Endothelial cell (in vitro differentiated cells): ENCODE measurements around the gene STAT5B. TPM values are rescaled to one million over a fixed set of nuclear protein-coding genes. Genes with fewer than 3 reads are reported as not detected.

Experiments used
- DNase-seq: peaks from one replicate; pipeline ENCODE4 v3.0.0; 2021; ENCODE audit warnings: low spot score
- H3K27ac Mint-ChIP-seq: one replicate; pipeline ENCODE4 v1.8.0; 2021; ENCODE audit warnings: mixed read lengths, inconsistent platforms; ENCODE audit not compliant: unreplicated experiment
- H3K27me3 Mint-ChIP-seq: one replicate; pipeline ENCODE4 v1.8.0; 2021; ENCODE audit warnings: mild to moderate bottlenecking, moderate library complexity, mixed read lengths, inconsistent platforms; ENCODE audit not compliant: unreplicated experiment
- H3K36me3 Mint-ChIP-seq: one replicate; pipeline ENCODE4 v1.8.0; 2021; ENCODE audit warnings: mild to moderate bottlenecking, low read depth, mixed read lengths, inconsistent platforms; ENCODE audit not compliant: unreplicated experiment
- H3K4me1 Mint-ChIP-seq: one replicate; pipeline ENCODE4 v1.8.0; 2021; ENCODE audit warnings: mild to moderate bottlenecking, mixed read lengths, inconsistent platforms; ENCODE audit not compliant: unreplicated experiment
- H3K4me3 Mint-ChIP-seq: one replicate; pipeline ENCODE4 v1.8.0; 2021; ENCODE audit warnings: mild to moderate bottlenecking, mixed read lengths, inconsistent platforms; ENCODE audit not compliant: unreplicated experiment
- H3K9me3 Mint-ChIP-seq: one replicate; pipeline ENCODE4 v1.8.0; 2021; ENCODE audit warnings: mixed read lengths, inconsistent platforms; ENCODE audit not compliant: unreplicated experiment
- CTCF ChIP-seq: fragments of 200-600 bp; sonication (generic); IDR thresholded peaks from one replicate; pipeline ENCODE4 v1.5.0; 2021; ENCODE audit warnings: antibody characterized with exemption; ENCODE audit not compliant: unreplicated experiment
- total RNA-seq: library from RNA; stranded (reverse); fragmentation: NEBNext Ultra II Directional; extraction: Animal tissue kit (Norgen Biotek cat#: 25700); gene quantifications from one replicate; pipeline ENCODE4 v1.2.1, GENCODE V29; 2021; ENCODE audit not compliant: unreplicated experiment

The STAT5B gene
- total RNA-seq, 1 donor from 2014 or later: 40.2 TPM

GRCh38 chr17:42178817-42179216, 97.4 kb downstream of the STAT5B start:
- TF ChIP-seq CTCF: no peak
- Mint-ChIP-seq H3K4me3 (no peak overlapping the region), H3K27me3 (peaks cover 22% of the 10 kb centered on the region), H3K36me3 (peaks cover 5% of the 10 kb centered on the region), H3K9me3 (no peaks in the 10 kb centered on the region), H3K27ac (no peak overlapping the region), H3K4me1 (peaks cover 18% of the 10 kb centered on the region)
- no peak for DNase-seq

GRCh38 chr17:42177684-42178083, 98.5 kb downstream of the STAT5B start:
- Mint-ChIP-seq H3K4me3 (no peak overlapping the region), H3K27me3 (peaks cover 19% of the 10 kb centered on the region), H3K9me3 (no peaks in the 10 kb centered on the region), H3K4me1 (peaks cover 7% of the 10 kb centered on the region), H3K36me3 (peaks cover 5% of the 10 kb centered on the region), H3K27ac (no peak overlapping the region)
- TF ChIP-seq CTCF: no peak
- no peak for DNase-seq

GRCh38 chr17:42174126-42174783, 101.9 kb downstream of the STAT5B start:
- Mint-ChIP-seq H3K4me3 (no peak overlapping the region), H3K4me1 (peaks cover 11% of the 10 kb centered on the region), H3K27me3 (peaks cover 20% of the 10 kb centered on the region), H3K36me3 (peaks cover 5% of the 10 kb centered on the region), H3K27ac (no peak overlapping the region), H3K9me3 (no peaks in the 10 kb centered on the region)
- no peak for TF ChIP-seq CTCF
- DNase-seq: no peak

- Mint-ChIP-seq H3K4me3 (no peak overlapping the region), H3K27me3 (peaks cover 24% of the 10 kb centered on the region), H3K9me3 (no peaks in the 10 kb centered on the region), H3K4me1 (peaks cover 8% of the 10 kb centered on the region), H3K27ac (no peak overlapping the region), H3K36me3 (peaks cover 5% of the 10 kb centered on the region)
- DNase-seq: no peak
- TF ChIP-seq CTCF: no peak
These were observed 104.4 kb downstream of the STAT5B start for GRCh38 chr17:42171831-42172230.

- no peak for DNase-seq
- H3K36me3 Mint-ChIP-seq: no peaks in the 10 kb centered on the region
- no peak for TF ChIP-seq CTCF
- no peaks in the 10 kb centered on the region for H3K9me3 Mint-ChIP-seq
- H3K27ac Mint-ChIP-seq: no peak overlapping the region
- peaks cover 16% of the 10 kb centered on the region for H3K27me3 Mint-ChIP-seq
- peak overlapping the region; percentile 47 for H3K4me3 Mint-ChIP-seq
- H3K4me1 Mint-ChIP-seq: peaks cover 10% of the 10 kb centered on the region
These were observed 106.8 kb downstream of the STAT5B start for GRCh38 chr17:42169351-42169750.
